ENCODE measurements around the gene PLOD2. TPM values are rescaled to one million over a fixed set of nuclear protein-coding genes. Genes with fewer than 3 reads are reported as not detected.

The PLOD2 gene
- total and polyA plus RNA-seq, 2 of the 4 experiments (the other 2 are of a cell fraction): 84.0 to 117 TPM

DNA sequence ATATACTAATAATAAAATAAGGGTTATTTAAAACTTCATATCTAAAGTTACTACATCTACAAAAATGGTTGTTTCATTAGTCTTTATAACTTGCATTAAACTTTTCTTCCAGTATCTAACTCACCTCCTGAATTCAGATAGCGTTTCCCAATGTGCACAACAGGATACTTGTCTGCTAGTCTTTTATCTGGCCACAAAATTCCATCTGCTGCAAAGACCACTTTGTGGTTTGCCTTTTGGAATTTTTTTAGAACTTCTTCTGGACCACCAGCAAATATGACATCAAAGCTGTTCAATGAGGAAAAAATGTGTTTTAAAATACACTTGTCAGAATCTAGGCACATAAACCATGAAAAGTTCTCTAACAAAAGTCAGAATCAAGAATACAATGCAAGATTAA, 50.8 kb downstream of the PLOD2 start:
- Histone ChIP-seq H2AFZ (replicated peaks; ENCODE audit: low read length, poor library complexity) (no peak overlapping the region), H3K79me1 (ENCODE audit: low read depth in 1 of 2, low read length in 2 of 2) (peaks cover 10 to 18% of the 10 kb centered on the region in 2 experiments), H3K9me1 (ENCODE audit: insufficient read depth, low read length) (no peaks in the 10 kb centered on the region), H3K23ac (ENCODE audit: low read depth, low read length) (no peak overlapping the region), H3K27me3 (ENCODE audit: control insufficient read depth, insufficient read depth, low read length) (no peaks in the 10 kb centered on the region), H3K4me2 (ENCODE audit: low read depth, low read length) (no peak overlapping the region), H3K18ac (ENCODE audit: low read depth, low read length) (no peak overlapping the region), H4K5ac (ENCODE audit: low read depth, low read length) (no peak overlapping the region), H3K4me3 (ENCODE audit: insufficient read depth, low read depth, low read length) (no peak overlapping the region), H3K4ac (ENCODE audit: low read depth, low read length) (no peak overlapping the region), H2BK20ac (ENCODE audit: low read depth, low read length) (no peak overlapping the region), H3K9me3 (ENCODE audit: control insufficient read depth, insufficient read depth, low read length) (0 out of 2 replicates have a peak, but pooled peaks cover 4% of the 10 kb centered on the region), H4K8ac (ENCODE audit: low read depth in 2 of 2, low read length in 2 of 2) (no peak overlapping the region), H2AK5ac (ENCODE audit: low read depth, low read length) (no peak overlapping the region), H2BK15ac (ENCODE audit: low read depth, low read length) (no peak overlapping the region), H2BK120ac (ENCODE audit: low read depth, low read length) (no peak overlapping the region), H3K27ac (ENCODE audit: insufficient read depth, low read length) (no peak overlapping the region), H3K14ac (replicated peaks; ENCODE audit: low read depth, low read length) (no peak overlapping the region), H3K56ac (ENCODE audit: extremely low read depth, insufficient read depth, low read length) (no peak overlapping the region), H2AK9ac (replicated peaks; ENCODE audit: low read depth, low read length, poor library complexity) (no peak overlapping the region), H2BK5ac (ENCODE audit: low read depth, low read length, poor library complexity, severe bottlenecking) (no peak overlapping the region), H3K36me3 (ENCODE audit: control insufficient read depth, insufficient read depth, low read length) (peaks cover 7% of the 10 kb centered on the region; the same call in 1 of the 2 replicates), H4K91ac (ENCODE audit: insufficient read depth, low read depth, low read length) (no peak overlapping the region), H3K4me1 (ENCODE audit: control insufficient read depth, insufficient read depth, low read length) (no peaks in the 10 kb centered on the region), H3K9ac (ENCODE audit: low read depth, low read length) (no peak overlapping the region), H4K20me1 (ENCODE audit: insufficient read depth, low read length) (no peaks in the 10 kb centered on the region)
- ChIA-PET CTCF (no interaction called here), POLR2A (ENCODE audit: unreplicated experiment) (no interaction called here)
- in situ Hi-C loops (cut with MboI; ENCODE audit: low sequenced_read_pairs): no loop called here
- intact Hi-C loops (cut with micrococcal nuclease): no loop called here
- no CpG with 5 or more reads among the region's 1 CpG for WGBS, 2 experiments (ENCODE audit: extremely low coverage in 2 of 2, insufficient read length in 1 of 2)
- BruUV-seq (replicated peaks): no TSS peak
- DNase-seq: no peak
- dilution Hi-C loops (cut with HindIII; ENCODE audit: low sequenced_read_pairs, unreplicated experiment): no loop called here
- TF ChIP-seq ELK1 (IDR thresholded peaks at IDR 0.05; ENCODE audit: borderline replicate concordance, low read depth, low read length) (no peak), CEBPB (IDR thresholded peaks at IDR 0.05; ENCODE audit: low read depth, low read length) (no peak), MAFK (IDR thresholded peaks at IDR 0.05; ENCODE audit: low read depth, low read length) (no peak), SMC3 (IDR thresholded peaks at IDR 0.05; ENCODE audit: low read depth, low read length) (no peak), POLR2A (IDR thresholded peaks at IDR 0.05; ENCODE audit: low read depth, low read length) (no peak), FOS (IDR thresholded peaks at IDR 0.05; ENCODE audit: low read depth, low read length) (no peak), MAZ (IDR thresholded peaks at IDR 0.05; ENCODE audit: borderline replicate concordance, low read depth, low read length) (no peak), MXI1 (IDR thresholded peaks at IDR 0.05; ENCODE audit: borderline replicate concordance, low read depth, low read length) (no peak), RFX5 (IDR thresholded peaks at IDR 0.05; ENCODE audit: low read depth, low read length) (no peak), RCOR1 (IDR thresholded peaks at IDR 0.05; ENCODE audit: insufficient replicate concordance, low read length) (no peak), BHLHE40 (IDR thresholded peaks at IDR 0.05; ENCODE audit: low read depth, low read length) (no peak), RAD21 (IDR thresholded peaks at IDR 0.05; ENCODE audit: low read length) (no peak), NFE2L2 (IDR thresholded peaks at IDR 0.05; ENCODE audit: low read depth, low read length) (no peak), CHD1 (IDR thresholded peaks at IDR 0.05; ENCODE audit: low read depth, low read length) (no peak), USF2 (IDR thresholded peaks at IDR 0.05; ENCODE audit: low read depth, low read length) (no peak)
- TF ChIP-seq, protein P1, sequence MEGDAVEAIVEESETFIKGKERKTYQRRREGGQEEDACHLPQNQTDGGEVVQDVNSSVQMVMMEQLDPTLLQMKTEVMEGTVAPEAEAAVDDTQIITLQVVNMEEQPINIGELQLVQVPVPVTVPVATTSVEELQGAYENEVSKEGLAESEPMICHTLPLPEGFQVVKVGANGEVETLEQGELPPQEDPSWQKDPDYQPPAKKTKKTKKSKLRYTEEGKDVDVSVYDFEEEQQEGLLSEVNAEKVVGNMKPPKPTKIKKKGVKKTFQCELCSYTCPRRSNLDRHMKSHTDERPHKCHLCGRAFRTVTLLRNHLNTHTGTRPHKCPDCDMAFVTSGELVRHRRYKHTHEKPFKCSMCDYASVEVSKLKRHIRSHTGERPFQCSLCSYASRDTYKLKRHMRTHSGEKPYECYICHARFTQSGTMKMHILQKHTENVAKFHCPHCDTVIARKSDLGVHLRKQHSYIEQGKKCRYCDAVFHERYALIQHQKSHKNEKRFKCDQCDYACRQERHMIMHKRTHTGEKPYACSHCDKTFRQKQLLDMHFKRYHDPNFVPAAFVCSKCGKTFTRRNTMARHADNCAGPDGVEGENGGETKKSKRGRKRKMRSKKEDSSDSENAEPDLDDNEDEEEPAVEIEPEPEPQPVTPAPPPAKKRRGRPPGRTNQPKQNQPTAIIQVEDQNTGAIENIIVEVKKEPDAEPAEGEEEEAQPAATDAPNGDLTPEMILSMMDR (conservative IDR thresholded peaks at IDR 0.05; ENCODE audit: low read depth, low read length): no peak
- ATAC-seq (ENCODE audit: low read depth): no peak

Measured in IMR-90 (cell line).